PC-9 (cell line): ENCODE data around the gene GATA3.

Experiments
- EZH2 ChIP-seq: fragments of 200-600 bp; sonication (generic); IDR thresholded peaks from 2 replicates; pipeline ENCODE4 v1.8.0; 2017; ENCODE audit warnings: antibody characterized with exemption, low read depth
- TF ChIP-seq, protein P1 (sequence below): fragments of 200-600 bp; sonication (generic); conservative IDR thresholded peaks from 2 replicates; pipeline ENCODE4 v1.6.1; 2017; ENCODE audit warnings: mixed run types, antibody characterized with exemption, mild to moderate bottlenecking, moderate library complexity

DNA sequence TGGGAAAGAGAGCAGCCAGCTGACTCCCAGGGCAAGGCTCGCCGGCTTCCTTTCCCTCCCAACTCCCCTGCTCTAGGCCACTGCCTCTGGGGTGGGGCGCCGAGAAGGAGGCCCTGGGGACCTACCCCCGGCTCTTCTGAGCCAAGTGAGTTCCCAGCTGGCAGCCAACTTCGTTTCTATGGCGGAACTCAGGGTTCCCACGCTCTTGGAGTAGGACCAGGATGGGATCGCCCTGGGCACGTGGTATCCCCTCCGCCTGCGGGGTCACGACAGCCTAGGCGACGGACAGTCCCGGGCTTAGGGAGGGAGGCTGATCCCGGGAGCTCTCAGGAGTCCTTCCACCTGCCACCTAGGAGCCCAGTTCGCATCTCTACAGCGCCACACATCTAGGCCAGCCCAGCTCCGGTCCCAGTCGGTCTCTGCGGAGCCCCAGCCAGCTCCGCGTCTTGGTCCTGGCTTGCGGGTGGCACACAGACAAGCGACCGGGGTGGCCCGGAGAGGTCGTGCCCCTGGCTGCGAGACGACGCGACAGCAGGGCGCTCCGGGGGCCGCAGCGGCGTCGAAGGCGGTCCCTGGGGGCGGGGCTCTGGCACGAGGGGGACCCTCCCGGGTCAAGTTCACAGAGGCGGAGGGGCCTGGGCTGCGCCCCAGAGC lies 20.5 kb upstream of the GATA3 start:
- TF ChIP-seq, protein P1, sequence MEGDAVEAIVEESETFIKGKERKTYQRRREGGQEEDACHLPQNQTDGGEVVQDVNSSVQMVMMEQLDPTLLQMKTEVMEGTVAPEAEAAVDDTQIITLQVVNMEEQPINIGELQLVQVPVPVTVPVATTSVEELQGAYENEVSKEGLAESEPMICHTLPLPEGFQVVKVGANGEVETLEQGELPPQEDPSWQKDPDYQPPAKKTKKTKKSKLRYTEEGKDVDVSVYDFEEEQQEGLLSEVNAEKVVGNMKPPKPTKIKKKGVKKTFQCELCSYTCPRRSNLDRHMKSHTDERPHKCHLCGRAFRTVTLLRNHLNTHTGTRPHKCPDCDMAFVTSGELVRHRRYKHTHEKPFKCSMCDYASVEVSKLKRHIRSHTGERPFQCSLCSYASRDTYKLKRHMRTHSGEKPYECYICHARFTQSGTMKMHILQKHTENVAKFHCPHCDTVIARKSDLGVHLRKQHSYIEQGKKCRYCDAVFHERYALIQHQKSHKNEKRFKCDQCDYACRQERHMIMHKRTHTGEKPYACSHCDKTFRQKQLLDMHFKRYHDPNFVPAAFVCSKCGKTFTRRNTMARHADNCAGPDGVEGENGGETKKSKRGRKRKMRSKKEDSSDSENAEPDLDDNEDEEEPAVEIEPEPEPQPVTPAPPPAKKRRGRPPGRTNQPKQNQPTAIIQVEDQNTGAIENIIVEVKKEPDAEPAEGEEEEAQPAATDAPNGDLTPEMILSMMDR, result no peak
- no peak for TF ChIP-seq EZH2
